ENCODE measurements around the gene C14orf93.

Gene C14orf93

DNA sequence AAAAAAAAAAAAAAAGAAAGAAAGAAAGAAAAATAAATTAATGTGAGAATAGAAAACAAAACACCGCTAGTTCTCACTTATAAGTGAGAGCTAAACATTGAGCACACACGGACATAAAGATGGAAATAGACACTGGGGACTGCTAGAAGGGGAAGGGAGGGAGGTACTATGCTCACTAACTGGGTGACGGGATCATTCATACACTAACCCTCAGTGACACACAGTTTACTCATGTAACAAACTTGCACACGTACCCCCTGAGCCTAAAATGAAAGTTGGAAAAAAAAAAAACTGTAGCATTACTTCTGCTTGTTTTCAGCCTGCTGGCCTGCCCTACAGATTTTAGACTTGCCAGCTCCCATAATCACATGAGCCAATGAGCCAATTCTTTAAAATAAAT lies 70.3 kb downstream of the C14orf93 start:
- DNase-seq (ENCODE audit: low read depth) = no peak
- TF ChIP-seq, protein P1, sequence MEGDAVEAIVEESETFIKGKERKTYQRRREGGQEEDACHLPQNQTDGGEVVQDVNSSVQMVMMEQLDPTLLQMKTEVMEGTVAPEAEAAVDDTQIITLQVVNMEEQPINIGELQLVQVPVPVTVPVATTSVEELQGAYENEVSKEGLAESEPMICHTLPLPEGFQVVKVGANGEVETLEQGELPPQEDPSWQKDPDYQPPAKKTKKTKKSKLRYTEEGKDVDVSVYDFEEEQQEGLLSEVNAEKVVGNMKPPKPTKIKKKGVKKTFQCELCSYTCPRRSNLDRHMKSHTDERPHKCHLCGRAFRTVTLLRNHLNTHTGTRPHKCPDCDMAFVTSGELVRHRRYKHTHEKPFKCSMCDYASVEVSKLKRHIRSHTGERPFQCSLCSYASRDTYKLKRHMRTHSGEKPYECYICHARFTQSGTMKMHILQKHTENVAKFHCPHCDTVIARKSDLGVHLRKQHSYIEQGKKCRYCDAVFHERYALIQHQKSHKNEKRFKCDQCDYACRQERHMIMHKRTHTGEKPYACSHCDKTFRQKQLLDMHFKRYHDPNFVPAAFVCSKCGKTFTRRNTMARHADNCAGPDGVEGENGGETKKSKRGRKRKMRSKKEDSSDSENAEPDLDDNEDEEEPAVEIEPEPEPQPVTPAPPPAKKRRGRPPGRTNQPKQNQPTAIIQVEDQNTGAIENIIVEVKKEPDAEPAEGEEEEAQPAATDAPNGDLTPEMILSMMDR (IDR thresholded peaks at IDR 0.05; ENCODE audit: low read depth, low read length, missing control alignments) = no peak
- H3K4me3 ChIP-seq (ENCODE audit: low read depth, low read length) = no peak overlapping the region

Measured in GM12864 (cell line).